ENCODE results near the gene PRMT3.

PRMT3 gene

GRCh38 chr11:20483931-20484330 lies 96.4 kb downstream of the PRMT3 start:
- TF ChIP-seq, protein P1, sequence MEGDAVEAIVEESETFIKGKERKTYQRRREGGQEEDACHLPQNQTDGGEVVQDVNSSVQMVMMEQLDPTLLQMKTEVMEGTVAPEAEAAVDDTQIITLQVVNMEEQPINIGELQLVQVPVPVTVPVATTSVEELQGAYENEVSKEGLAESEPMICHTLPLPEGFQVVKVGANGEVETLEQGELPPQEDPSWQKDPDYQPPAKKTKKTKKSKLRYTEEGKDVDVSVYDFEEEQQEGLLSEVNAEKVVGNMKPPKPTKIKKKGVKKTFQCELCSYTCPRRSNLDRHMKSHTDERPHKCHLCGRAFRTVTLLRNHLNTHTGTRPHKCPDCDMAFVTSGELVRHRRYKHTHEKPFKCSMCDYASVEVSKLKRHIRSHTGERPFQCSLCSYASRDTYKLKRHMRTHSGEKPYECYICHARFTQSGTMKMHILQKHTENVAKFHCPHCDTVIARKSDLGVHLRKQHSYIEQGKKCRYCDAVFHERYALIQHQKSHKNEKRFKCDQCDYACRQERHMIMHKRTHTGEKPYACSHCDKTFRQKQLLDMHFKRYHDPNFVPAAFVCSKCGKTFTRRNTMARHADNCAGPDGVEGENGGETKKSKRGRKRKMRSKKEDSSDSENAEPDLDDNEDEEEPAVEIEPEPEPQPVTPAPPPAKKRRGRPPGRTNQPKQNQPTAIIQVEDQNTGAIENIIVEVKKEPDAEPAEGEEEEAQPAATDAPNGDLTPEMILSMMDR (IDR thresholded peaks at IDR 0.05), result no peak

GRCh38 chr11:20488352-20488751 lies 100.8 kb downstream of the PRMT3 start:
- TF ChIP-seq, protein P1 (IDR thresholded peaks at IDR 0.05), result no peak

- TF ChIP-seq, protein P1 (IDR thresholded peaks at IDR 0.05), result no peak
Measured at GRCh38 chr11:20489948-20490347, 102.4 kb downstream of the PRMT3 start.

- TF ChIP-seq, protein P1 (IDR thresholded peaks at IDR 0.05), result no peak
Measured at GRCh38 chr11:20493340-20493739, 105.8 kb downstream of the PRMT3 start.

- TF ChIP-seq, protein P1 (IDR thresholded peaks at IDR 0.05), result no peak
Measured at GRCh38 chr11:20497124-20497792, 109.7 kb downstream of the PRMT3 start.

DNA sequence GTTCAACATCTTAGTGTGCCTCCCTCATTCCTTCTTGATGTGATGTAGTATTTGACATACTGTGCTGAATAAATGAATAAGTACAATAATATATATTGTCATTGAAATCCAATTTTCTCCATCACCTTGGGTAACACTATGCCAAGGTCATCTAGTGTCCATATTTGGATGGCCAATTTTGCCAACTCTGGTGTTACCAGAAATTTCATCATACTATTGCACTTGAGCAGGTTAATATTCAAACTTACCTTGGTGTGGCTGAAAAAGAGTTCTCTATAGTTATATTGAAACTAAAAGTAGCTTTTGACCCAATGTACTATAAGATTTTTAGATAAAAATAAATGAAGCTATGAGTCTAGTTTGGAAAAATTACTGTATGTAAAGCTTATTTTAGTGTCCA lies 113.7 kb downstream of the PRMT3 start:
- TF ChIP-seq, protein P1 (IDR thresholded peaks at IDR 0.05), result no peak

DNA sequence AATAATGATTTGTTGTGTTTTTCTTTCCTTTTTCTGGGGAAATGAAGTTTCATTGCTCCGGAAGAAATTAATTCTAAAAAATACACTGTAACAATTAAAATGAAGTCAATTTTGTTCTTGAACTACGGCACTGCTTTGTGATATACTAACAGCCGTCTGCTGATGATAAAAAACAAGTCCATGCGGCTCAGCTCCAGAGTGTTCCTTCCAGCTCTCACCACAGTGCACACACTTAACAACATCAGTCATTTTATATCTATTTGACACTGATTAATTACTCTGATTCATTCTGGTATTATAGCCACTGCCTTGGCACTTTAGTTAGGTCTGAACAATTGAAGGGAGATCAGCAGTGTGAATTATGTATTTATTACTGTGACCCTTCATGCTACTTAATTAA lies 114.5 kb downstream of the PRMT3 start:
- TF ChIP-seq, protein P1 (IDR thresholded peaks at IDR 0.05), result no peak

- TF ChIP-seq, protein P1 (IDR thresholded peaks at IDR 0.05), result no peak
Measured at GRCh38 chr11:20511982-20512381, 124.5 kb downstream of the PRMT3 start.

Measured in LNCAP (cell line).